MM.1S (cell line): Measurements from ENCODE around the gene VAV2.

Experiments used
- DNase-seq: peaks from one replicate; pipeline ENCODE4 v3.0.0-alpha.2; 2015
- H2AFZ ChIP-seq: fragments of 300-600 bp; sonication (generic); 2 replicates; pipeline ENCODE4 v1.6.0; 2016; ENCODE audit warnings: antibody characterized with exemption, low read length
- H3F3A ChIP-seq: fragments of 300-600 bp; sonication (generic); 2 replicates; pipeline ENCODE4 v1.6.1; 2016; ENCODE audit warnings: mild to moderate bottlenecking, antibody characterized with exemption, low read length, moderate library complexity, mixed read lengths; ENCODE audit not compliant: insufficient read depth
- H3K27ac ChIP-seq: fragments of 300-600 bp; sonication (generic); 2 replicates; pipeline ENCODE4 v1.5.1; 2016; ENCODE audit warnings: mild to moderate bottlenecking, low read length
- H3K27me3 ChIP-seq: fragments of 300-600 bp; sonication (generic); replicated peaks from 2 replicates; pipeline ENCODE4 v1.6.0; 2016; ENCODE audit warnings: low read length; ENCODE audit not compliant: insufficient read depth
- H3K36me3 ChIP-seq: fragments of 300-600 bp; sonication (generic); replicated peaks from 2 replicates; pipeline ENCODE4 v1.6.1; 2016; ENCODE audit warnings: mild to moderate bottlenecking, low read length, mixed read lengths; ENCODE audit not compliant: insufficient read depth
- H3K4me1 ChIP-seq: fragments of 300-600 bp; sonication (generic); 2 replicates; pipeline ENCODE4 v1.6.1; 2016; ENCODE audit warnings: low read length, mixed read lengths
- H3K4me2 ChIP-seq: fragments of 300-600 bp; sonication (generic); 2 replicates; pipeline ENCODE4 v1.6.0; 2016; ENCODE audit warnings: low read depth, low read length
- H3K4me3 ChIP-seq: fragments of 300-600 bp; sonication (generic); 2 replicates; pipeline ENCODE4 v1.5.1; 2016; ENCODE audit warnings: low read length, mixed read lengths
- H3K79me2 ChIP-seq: fragments of 300-600 bp; sonication (generic); 2 replicates; pipeline ENCODE4 v1.6.1; 2016; ENCODE audit warnings: mixed run types, low read length, mixed read lengths
- H3K9ac ChIP-seq: fragments of 300-600 bp; sonication (generic); 2 replicates; pipeline ENCODE4 v1.6.1; 2016; ENCODE audit warnings: low read length, mixed read lengths
- H3K9me2 ChIP-seq: fragments of 300-600 bp; sonication (generic); replicated peaks from 2 replicates; pipeline ENCODE4 v1.6.1; 2016; ENCODE audit warnings: mild to moderate bottlenecking, low read length, mixed read lengths; ENCODE audit not compliant: insufficient read depth
- H3K9me3 ChIP-seq: fragments of 300-600 bp; sonication (generic); replicated peaks from 2 replicates; pipeline ENCODE4 v1.6.1; 2016; ENCODE audit warnings: mild to moderate bottlenecking, low read length, mixed read lengths; ENCODE audit not compliant: insufficient read depth
- H4K20me1 ChIP-seq: fragments of 300-600 bp; sonication (generic); 2 replicates; pipeline ENCODE4 v1.6.1; 2016; ENCODE audit warnings: mild to moderate bottlenecking, low read length, moderate library complexity, mixed read lengths; ENCODE audit not compliant: insufficient read depth
- CTCF ChIP-seq: fragments of 300-600 bp; sonication (generic); IDR thresholded peaks from 2 replicates; pipeline ENCODE4 v1.5.1; 2016; ENCODE audit warnings: antibody characterized with exemption, low read length, mixed read lengths
- EZH2 ChIP-seq: fragments of 300-600 bp; sonication (generic); optimal IDR thresholded peaks from 2 replicates; pipeline ENCODE3; 2017; ENCODE audit warnings: low read depth, mild to moderate bottlenecking, antibody characterized with exemption, low read length, mixed read lengths
- EZH2phosphoT487 ChIP-seq: fragments of 300-600 bp; sonication (generic); IDR thresholded peaks from 2 replicates; pipeline ENCODE4 v1.6.1; 2018; ENCODE audit warnings: antibody characterized with exemption, low read length

VAV2 gene

GRCh38 chr9:133823189-133824105, 168.7 kb downstream of the VAV2 start:
- H3K4me2 ChIP-seq, result no peak overlapping the region
- no peak overlapping the region for H3K4me3 ChIP-seq
- no peaks in the 10 kb centered on the region for H3K79me2 ChIP-seq
- TF ChIP-seq EZH2phosphoT487 (no peak), CTCF (no peak), EZH2 (no peak)
- H3K9ac ChIP-seq, result no peak overlapping the region
- H2AFZ ChIP-seq, result no peak overlapping the region
- no peaks in the 10 kb centered on the region for H3K9me3 ChIP-seq
- peaks cover 36% of the 10 kb centered on the region for H3K27me3 ChIP-seq
- H4K20me1 ChIP-seq, result no peaks in the 10 kb centered on the region
- no peaks in the 10 kb centered on the region for H3K9me2 ChIP-seq
- no peaks in the 10 kb centered on the region for H3F3A ChIP-seq
- H3K4me1 ChIP-seq, result no peaks in the 10 kb centered on the region
- H3K36me3 ChIP-seq, result no peaks in the 10 kb centered on the region
- DNase-seq, result no peak
- H3K27ac ChIP-seq, result no peak overlapping the region

- Histone ChIP-seq H3K9me3 (no peaks in the 10 kb centered on the region), H3K27ac (no peak overlapping the region), H3K9me2 (no peaks in the 10 kb centered on the region), H3K27me3 (peaks cover 39% of the 10 kb centered on the region), H2AFZ (no peak overlapping the region), H3F3A (no peaks in the 10 kb centered on the region), H3K36me3 (no peaks in the 10 kb centered on the region), H3K9ac (no peak overlapping the region), H3K4me1 (no peaks in the 10 kb centered on the region), H4K20me1 (no peaks in the 10 kb centered on the region), H3K79me2 (no peaks in the 10 kb centered on the region), H3K4me3 (no peak overlapping the region), H3K4me2 (no peak overlapping the region)
- TF ChIP-seq EZH2 (no peak), CTCF (no peak), EZH2phosphoT487 (no peak)
- no peak for DNase-seq
Measured at GRCh38 chr9:133822430-133823065, 169.6 kb downstream of the VAV2 start.

DNA sequence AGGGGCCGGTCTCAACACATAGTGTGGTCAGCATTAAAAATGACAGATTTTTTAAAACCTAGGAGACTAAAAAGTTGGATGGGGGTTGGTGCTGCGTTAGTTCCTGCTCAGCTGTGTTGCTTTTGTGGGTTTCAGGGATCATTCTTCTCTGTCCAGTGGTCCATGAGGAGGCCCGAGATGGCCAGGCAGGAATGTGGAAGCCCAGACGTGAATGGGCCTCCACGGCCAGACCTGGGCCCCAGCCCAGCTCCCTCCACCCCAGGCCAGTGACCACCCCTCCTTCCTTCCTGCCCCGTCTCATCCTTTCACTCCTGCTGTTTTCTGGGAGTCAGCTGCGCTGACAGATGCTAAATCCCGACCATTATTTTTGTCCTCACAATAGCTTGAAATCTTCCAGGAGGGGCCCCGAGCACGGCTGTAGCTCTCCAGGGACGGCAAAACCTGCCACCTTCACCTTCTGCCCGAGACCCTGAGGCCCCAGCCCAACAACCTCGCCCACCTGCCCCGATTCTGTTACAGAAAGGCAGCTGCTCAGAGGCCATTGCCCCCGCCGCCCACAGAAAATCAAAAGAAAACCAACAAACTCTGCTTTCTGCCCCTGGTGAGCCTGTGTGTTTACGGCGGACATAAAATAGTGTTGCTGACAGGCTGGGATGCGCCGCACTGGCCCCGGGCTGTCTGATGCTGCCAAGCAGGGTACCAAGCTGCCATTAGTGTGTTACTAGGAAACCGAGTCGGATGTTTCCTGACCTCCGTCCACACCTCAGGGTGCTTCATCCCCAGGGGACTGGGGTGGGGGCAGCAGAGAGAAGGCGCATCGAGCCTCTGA, 170.3 kb downstream of the VAV2 start:
- H3K27ac ChIP-seq, result no peak overlapping the region
- H3K4me2 ChIP-seq, result no peak overlapping the region
- no peak overlapping the region for H3K4me3 ChIP-seq
- H3F3A ChIP-seq, result no peaks in the 10 kb centered on the region
- H3K79me2 ChIP-seq, result no peaks in the 10 kb centered on the region
- H3K4me1 ChIP-seq, result no peaks in the 10 kb centered on the region
- H3K36me3 ChIP-seq, result no peaks in the 10 kb centered on the region
- no peak overlapping the region for H2AFZ ChIP-seq
- H3K9me2 ChIP-seq, result no peaks in the 10 kb centered on the region
- no peak overlapping the region for H3K9ac ChIP-seq
- no peaks in the 10 kb centered on the region for H4K20me1 ChIP-seq
- no peak for DNase-seq
- no peaks in the 10 kb centered on the region for H3K9me3 ChIP-seq
- TF ChIP-seq EZH2phosphoT487 (no peak), EZH2 (no peak)
- peaks cover 46% of the 10 kb centered on the region for H3K27me3 ChIP-seq
